ENCODE results near the gene PLEKHH1.

PLEKHH1 gene

DNA sequence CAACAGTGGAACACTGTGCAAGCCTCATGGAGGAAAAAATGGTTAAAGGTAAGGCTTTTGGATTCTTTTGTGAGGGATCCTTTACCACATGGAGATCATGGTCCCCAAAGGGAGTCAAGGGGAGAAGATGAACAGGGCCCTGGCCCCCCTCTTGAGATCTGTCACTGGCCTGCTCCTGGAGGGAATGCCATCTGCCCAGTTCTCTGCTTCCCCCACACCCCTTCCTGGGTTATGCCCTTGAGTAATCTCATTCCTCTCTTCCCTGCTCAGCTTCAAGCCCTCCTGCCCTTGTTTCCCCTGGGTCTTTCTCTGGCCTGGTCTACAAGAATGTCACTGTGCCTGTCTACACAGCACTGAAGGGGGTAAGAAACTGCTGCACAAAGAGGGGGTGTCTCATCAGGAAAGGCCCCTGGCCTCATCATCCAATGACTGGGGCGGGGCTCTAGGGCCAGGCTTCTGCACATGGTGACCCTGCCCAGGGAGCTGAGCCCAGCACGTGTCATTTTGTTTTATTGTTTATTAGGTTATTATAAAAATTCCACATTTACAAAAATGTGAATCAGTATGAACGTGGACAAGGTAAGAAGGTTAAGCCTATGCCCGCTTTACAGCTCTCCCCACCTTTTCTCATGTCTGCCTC lies 36.7 kb downstream of the PLEKHH1 start:
- no peak for DNase-seq

DNA sequence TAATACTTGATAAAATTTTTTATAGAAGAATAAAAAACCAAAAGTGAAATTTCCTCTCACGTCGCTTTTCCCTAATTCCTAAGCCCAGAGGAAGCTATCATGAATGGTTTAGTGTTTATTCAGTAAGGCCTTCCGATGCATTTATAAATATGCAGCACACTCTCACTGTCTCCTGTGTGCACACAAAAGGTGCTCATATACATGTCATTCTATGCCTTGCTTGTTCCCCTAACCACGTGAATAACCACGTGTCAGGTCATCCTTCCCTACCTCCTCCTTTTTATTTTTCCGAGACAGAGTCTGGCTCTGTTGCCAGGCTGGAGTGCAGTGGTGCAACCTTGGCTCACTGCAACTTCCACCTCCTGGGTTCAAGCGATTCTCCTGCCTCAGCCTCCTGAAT lies 37.4 kb downstream of the PLEKHH1 start:
- peak; percentile 21 for DNase-seq

DNA sequence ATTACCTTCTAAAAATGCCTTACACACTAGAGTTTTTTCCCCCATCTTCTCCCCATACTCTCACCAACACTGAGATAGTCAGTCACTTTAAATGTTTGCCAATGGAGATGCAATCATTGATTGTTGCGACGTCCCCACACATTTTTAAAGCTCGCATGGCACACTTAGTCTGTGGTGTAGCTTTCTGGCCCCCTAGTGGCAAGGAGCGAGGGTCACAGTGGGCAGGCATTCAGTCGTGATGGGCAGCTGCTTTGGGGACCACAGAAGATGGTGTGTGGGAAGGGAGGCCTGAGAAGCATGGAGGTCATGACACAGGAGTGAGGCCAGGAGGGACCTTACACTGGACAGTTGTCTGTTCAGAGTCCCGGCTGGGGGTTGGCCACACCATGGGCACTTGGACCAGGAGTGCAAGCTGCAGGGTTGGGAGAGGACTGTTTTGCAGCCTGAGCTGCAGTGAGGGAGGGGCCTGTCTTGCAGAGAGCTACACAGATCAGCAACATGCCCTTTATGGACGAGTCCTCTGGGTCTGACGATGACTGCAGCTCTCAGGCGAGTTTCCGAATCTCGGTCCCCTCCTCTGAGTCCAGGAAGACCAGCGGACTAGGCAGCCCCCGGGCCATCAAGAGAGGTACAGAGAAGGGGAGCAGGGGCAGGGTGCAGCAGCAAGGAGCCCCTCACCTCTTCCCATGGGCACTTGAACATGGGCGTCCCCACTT lies 38.3 kb downstream of the PLEKHH1 start:
- peak; percentile 49 for DNase-seq

DNA sequence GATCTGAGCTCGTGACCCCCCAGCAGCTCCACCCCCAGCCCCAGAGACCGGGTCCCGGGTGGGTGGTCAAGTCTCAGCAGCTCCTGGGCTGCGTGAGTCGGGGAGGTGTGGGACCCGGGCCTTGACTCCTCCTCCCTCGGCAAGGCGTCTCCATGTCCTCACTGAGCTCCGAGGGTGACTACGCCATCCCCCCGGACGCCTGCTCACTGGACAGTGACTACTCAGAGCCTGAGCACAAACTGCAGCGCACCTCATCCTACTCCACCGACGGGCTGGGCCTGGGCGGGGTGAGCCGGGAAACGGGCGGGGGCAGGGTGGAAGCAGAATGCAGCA lies 38.9 kb downstream of the PLEKHH1 start:
- no peak for DNase-seq

DNA sequence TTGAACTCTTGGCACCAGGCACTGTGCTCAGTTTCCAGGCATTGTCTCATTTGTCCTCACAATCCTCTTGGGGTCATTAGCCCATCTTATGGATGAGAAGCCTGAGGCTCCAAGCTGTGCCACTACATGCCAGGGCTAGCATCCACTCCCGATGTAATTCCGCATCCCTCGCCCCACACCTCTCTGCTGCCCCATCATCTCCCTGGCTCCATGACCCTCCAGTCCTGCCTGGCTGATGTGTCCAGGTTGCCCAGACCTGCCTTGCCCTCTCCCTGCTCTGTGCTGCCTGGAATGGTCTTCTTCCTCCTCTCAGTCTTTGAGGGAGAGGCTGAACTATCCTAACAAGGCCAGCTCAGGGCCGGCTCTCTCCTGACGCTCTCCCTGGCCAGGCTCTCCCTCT lies 39.5 kb downstream of the PLEKHH1 start:
- no peak for DNase-seq

DNA sequence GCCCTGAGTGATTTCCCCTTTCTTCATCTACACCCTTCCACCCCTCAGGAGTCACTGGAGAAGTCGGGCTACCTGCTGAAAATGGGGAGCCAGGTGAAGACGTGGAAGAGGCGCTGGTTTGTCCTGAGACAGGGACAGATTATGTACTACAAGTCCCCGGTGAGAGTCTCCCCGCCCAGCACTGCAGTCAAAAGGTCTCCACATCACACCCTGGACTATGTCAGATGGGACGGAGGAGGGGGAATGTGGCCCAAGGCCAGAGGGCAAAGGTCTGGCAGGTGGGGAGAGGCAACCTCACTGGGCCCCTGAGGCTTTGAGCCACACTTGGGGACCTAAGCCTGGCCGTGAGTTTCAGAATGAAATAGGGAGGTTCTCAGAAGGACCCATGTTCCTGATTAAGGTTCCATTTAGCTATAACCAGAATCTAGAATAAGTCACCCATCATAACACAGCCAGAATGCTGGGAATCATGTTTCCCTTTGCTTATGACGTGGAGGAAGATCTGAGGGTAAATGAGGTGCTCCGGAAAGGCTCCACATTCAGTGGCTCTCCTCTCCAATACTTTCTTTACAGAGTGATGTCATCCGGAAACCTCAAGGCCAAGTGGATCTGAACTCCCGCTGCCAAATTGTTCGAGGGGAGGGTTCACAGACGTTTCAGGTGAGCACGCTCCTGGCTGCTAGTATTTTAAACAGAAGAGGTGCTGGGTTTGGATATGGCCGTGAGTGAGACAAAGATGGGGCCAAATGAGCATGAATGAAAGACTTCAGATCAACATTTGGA lies 40.3 kb downstream of the PLEKHH1 start:
- DNase-seq, result no peak

DNA sequence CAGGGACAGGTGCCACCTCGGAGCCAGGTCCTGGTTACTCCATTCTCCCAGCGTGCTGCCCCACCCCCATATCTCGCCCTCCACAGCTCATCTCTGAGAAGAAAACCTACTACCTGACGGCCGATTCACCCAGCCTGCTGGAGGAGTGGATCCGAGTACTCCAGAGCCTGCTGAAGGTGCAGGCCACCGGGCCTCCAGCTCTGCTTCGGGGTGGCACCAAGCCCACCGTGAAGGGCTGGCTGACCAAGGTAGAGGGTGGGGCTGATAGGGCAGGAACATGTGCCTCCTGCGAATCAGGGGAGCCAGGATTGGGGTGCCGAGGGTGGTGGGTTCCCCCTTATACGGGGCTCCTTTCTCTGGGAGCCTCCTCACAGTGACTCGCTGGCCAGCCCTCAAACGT lies 41.1 kb downstream of the PLEKHH1 start:
- DNase-seq, result no peak

DNA sequence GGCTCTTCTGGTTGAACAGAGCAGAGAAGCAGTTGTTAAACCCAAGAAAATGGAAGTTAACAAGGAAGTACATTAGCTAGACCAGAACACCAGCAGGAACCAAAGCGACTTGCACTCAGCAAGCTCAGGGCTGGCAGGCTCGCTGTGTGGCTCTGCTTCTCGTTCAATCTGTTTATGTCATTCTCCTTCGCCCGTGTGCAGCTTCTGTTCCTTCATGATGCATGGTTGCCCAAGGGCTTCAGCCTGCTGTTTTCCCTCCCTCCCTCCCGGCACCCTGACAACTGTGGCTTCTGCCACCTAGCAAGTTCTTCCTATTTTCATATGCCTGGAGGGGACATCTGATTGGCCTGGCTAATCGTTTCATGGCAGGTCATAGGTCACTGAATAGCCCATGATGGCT lies 41.7 kb downstream of the PLEKHH1 start:
- no peak for DNase-seq

DNA sequence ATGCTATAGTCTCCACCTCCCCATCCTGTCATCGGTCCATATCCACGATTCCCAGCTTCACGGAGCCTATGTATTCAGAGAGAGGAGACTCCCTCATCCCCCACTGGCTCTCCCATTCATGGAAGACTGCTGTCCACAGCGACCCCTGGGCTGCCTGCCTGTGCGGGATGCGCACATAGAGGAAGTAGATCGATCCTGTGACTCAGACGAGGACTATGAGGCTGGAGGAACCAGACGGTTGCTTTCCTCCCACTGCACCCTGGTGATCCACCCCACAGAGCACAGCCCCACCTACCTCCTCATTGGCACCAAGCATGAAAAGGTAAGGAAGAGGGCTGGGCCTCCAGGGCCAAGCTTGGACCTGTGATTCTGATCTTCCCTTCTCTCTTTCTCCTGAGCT lies 42.6 kb downstream of the PLEKHH1 start:
- DNase-seq, result no peak

DNA sequence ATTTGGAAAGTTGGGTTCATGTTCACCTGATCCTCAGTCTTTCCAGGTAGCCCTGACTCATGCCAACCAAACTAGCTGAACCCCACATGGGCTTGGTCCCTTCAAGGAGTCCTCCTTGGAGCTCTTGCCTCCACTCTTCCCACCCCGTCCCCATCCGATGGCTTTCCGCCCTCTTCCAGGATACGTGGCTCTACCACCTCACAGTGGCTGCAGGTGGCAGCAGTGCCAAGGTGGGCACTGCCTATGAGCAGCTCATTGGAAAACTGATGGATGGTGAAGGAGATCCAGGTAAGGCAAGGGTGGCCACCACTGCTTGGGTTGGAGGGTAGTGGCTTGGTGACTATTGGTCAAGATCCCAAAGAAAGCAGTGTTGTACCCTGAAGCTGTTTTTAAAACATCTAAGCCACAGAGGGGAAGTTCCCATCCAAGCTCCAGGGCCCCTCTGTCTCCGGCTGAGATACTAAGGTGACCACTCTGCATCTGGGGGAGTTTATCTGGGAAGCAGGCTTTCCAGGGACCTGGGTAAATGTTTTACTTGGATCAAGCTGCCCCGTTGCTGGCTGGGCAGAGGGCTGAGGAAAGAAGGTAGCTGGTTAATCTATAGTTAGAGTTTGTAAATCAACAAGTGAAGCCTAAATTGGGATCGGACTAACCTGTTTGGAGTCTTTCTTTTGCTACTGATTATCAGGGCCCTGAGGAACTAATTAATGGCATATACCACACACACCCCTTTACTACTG lies 43.3 kb downstream of the PLEKHH1 start:
- DNase-seq, result no peak

DNA sequence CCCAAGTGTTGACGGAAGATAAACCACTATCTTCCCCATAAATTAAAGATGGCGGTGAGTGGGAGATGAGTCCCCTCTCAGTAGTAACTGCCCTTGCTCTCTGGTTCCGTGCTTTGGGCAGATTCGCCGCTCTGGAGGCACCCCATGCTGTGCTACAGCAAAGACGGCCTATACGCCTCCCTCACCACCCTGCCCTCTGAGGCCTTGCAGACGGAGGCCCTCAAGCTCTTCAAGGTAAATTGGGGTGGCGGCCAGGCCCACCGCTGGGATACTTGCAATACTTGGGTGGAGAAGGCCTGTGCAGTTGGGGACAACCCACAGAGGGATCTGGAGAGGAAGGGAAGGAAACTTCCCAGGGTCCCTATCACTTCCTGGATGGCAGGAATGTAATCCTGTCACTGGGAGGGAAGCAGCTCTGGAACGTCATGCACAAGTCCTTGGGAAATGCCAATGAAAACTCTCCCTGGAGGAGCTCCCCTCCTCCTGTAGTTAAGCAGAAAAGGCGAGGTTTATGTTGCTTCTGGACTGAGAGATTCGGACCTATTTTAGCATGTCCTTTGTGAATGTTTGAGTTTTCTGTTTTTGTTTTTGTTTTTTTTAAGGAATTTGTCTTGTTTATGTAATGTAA lies 44.2 kb downstream of the PLEKHH1 start:
- no peak for DNase-seq

DNA sequence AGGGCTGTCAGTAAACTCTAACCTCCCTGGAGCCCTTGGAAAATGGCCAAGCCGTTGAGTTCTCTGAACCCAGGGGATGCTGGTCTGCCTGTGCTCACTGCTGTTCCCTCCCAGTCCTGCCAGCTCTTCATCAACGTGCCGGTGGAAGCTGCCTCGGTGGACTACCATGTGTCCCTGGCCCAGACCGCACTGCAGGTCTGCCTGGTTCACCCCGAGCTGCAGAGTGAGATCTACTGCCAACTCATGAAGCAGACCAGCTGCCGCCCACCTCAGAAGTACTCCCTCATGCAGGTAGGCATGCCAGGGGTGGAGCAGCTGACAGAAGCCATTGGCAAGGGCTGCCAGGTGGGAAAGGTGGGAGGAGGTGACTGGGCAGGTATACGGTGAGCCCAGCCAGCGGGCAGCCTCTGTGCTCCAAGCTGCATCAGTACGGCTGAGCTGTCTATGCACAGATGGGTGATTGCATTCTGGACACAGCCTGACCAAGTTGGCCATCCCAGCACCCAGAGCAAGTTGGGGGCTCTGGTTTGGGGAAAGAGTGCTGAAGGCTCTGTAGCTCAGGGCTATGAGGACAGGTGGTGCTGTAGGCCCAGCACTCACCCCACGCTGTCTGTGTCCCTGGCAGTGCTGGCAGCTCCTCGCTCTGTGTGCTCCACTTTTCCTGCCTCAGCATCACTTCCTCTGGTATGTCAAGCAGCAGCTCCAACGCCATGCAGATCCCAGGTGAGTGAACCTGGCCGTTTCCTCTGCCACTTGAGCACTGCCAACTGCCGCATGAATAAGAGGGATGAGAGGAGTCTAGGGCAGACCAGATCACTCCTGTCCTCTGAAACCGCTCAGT lies 45.0 kb downstream of the PLEKHH1 start:
- DNase-seq, result no peak

DNA sequence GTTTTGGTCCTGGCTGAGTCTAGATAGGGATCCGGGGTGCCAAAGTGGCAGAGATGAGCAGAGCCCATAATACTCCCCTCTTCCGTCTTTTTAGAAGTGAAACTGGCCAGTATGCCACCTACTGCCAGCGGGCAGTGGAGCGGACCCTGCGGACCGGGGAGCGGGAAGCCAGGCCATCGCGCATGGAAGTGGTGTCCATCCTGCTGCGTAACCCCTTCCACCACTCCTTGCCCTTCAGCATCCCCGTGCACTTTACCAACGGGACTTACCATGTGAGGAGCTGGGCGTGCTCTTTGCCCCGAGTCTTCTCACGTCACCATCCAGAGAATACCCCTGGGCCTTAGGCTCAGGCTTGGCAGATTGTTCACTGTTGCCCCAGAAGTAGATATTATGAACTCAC lies 46.0 kb downstream of the PLEKHH1 start:
- DNase-seq, result no peak

DNA sequence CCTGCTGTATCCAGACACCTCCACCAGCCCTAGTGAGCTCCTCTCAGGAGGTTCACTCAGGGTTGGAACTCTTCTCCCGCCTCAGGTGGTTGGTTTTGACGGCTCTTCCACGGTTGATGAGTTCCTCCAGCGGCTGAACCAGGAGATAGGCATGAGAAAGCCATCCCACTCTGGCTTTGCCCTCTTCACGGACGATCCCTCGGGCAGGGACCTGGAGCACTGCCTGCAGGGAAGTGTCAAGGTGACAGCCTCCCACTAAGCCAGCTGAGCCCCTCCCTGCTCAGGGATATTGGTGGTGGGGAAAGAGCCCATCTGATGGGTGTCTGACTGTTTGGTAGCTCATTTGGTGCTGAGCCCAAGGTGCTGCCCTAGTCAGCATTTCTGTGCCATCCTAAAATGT lies 46.5 kb downstream of the PLEKHH1 start:
- DNase-seq, result no peak

DNA sequence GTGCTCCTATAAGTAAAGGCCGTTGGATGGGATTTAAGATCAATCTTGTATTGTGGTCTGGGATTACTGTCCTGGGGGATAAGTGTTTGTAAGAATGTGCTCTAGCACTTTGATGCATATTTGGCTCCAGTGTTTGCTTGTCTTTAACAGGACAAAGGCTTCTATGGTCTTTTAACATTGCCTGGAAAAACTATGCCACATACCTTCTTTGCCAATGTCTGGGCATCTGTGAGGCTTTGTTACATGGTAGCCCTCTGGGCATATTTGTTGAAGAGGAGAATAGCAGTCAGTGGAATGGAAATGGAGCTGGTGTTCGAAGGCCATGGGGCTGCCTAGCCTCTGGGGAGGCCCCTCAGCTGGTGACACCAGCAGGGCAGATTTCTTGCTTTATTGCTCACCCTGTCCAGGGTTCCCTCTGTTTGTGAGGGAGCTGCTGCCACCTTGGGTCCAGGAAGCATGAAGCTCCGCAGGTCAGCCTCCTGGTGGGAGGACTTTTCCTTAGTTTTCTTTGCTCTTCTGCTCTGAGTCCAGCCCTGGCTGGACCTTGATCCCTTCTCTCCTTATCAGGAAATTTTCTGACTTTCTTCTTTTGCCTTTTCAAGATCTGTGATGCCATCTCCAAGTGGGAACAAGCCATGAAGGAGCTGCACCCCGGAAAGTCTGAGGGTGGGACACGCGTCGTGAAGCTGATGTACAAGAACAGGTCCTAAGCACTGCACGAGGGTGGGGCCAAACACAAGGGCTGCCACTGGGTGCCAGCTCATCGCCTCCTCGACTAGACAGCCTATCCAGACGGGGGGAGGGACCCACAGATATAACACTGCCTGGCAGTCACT lies 47.5 kb downstream of the PLEKHH1 start:
- no peak for DNase-seq

DNA sequence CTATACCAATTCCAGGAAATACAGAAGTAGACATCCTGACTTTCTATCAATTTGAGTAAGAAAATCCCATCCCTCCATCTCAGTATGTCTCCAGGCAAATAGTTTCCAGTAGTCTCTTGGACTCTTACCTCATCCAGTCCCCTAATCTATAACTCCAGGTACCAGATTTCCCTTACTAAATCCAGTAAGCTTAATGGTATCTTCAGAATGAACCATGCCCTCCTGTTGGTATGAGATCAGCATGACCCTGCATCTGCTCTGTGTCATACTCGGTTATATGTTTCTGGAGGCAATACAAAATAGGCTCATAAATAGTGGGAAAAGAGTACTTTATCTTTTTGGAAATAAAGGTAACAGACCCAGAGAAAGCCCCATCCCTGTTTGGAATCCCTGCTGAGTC lies 48.6 kb downstream of the PLEKHH1 start:
- no peak for DNase-seq

DNA sequence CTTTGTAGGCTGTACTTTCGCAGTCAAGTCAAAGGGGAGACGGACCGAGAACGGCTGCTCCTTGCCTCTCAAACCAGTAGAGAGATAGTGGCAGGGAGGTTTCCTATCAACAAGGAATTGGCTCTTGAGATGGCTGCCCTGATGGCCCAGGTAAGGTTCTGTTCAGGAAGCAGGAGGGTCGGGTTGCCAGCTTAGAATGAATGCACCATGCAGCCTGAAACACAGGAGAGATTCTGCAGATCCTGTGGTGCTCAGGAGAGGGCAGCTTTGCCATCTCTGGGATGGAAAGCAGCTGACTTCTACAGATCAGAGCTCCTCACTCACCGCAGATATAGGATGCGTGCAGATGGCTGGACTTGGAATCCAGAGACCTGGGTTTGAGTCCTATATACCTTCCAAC lies 49.0 kb downstream of the PLEKHH1 start:
- no peak for DNase-seq

DNA sequence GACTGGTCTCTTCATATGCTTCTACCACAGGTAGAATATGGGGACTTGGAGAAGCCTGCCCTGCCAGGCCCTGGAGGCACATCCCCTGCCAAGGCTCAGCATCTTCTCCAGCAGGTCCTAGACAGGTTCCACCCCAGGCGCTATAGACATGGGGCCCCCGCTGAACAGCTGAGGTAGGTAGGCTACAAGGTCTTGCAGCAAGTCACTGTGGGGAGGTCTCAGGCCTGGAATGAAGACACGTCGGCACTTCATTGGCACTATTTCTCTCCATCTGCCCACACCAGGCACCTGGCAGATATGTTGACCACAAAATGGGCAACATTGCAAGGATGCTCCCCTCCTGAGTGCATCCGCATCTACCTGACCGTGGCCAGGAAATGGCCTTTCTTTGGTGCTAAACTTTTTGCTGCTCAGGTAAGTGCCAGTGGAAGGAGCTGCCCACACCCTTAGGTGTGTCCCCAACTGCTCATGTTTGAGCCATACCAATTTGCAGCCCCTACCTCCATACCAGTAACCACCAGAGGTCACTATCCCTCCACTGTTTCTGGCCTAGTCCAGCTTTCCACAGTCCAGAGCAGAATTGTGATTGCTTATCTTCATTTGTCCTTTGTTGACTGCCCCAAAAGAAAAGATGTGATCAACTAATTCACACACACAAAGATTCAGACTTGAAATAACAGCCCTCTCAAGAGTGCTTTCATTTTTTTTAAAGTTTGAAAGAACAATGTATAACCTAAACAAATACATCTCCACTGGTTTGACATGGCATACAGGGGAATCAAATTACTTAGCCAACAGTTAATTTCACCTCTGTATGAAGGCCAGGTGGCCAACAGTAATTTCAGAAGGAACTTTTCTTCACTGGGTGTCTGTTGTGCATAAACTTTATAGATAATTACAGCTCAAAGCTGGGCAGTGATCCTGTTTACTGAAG lies 50.9 kb downstream of the PLEKHH1 start:
- DNase-seq, result peak; percentile 20

DNA sequence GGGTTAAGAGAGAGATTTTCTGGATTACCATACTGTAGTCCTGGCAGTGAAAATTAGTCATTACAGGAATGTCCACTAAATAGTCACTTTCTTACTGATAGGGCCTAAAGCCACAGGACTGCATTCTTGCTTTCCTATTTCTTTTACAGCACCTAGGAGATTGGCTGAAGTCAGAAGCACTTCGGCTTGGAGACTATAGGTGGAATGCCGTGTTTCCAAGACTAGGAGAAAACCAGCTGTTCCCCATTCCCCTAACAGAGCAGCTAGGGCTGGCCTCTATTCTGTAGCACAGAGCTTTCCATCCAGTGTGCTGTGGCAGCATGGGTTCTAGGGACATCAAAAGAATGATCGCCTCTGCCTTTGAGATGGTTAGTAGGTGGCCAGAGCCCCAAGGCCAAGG lies 51.9 kb downstream of the PLEKHH1 start:
- DNase-seq, result no peak

DNA sequence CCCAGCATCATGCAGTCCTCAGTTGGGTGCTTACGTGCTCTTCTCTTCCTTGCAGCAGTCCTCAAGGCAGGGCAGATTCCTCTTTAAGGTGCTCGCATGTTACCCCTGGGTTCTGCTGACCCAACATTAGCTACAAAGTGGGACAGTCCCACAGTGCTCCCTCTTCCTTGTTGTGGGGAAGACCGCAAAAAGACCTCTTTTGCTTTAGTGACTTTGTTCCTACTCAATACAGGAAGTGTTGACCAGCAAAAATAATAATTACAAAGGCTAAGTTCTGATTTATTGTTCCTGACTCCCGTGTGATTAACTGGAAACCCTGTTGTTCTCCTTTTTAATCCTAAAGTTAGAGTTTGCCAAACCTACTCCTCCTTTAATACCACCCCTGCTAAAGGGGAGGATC lies 53.3 kb downstream of the PLEKHH1 start:
- DNase-seq, result no peak
